Natural killer cell (primary cell): ENCODE results near the gene RNF7. TPM values are rescaled to one million over a fixed set of nuclear protein-coding genes. Genes with fewer than 3 reads are reported as not detected.

ENCODE experiments used
- ATAC-seq, 3 donors: fragments of 150-1000 bp in 2 of 3; fragments of 200-7000 bp in 1 of 3; cut with Tn5 transposase; 1 replicate in 1 of 3; 2 replicates in 2 of 3; pipeline ENCODE4 v1.10.0; 2021; ENCODE audit warnings: mild to moderate bottlenecking in 2 of 3, moderate library complexity in 2 of 3
- DNase-seq, 2 donors: peaks; one replicate each; pipeline versions ENCODE4 v3.0.0 to v3.0.0-alpha.2; 2013 to 2021; ENCODE audit warnings: mixed read lengths in 1 of 2
- H3K27ac ChIP-seq: one replicate; pipeline ENCODE4 v1.5.1; 2013; ENCODE audit warnings: mild to moderate bottlenecking, low read length
- H3K27me3 ChIP-seq: one replicate; pipeline ENCODE4 v1.6.1; 2013; ENCODE audit warnings: low read length; ENCODE audit not compliant: control insufficient read depth, insufficient read depth
- H3K36me3 ChIP-seq: one replicate; pipeline ENCODE4 v1.6.1; 2013; ENCODE audit warnings: low read length; ENCODE audit not compliant: control insufficient read depth, insufficient read depth
- H3K4me1 ChIP-seq: one replicate; pipeline ENCODE4 v1.6.1; 2013; ENCODE audit warnings: low read length; ENCODE audit not compliant: control insufficient read depth, insufficient read depth
- H3K4me3 ChIP-seq: one replicate; pipeline ENCODE4 v1.5.1; 2013; ENCODE audit warnings: low read length
- H3K9me3 ChIP-seq: one replicate; pipeline ENCODE4 v1.6.1; 2013; ENCODE audit warnings: low read length; ENCODE audit not compliant: control insufficient read depth, insufficient read depth
- H3K27ac Mint-ChIP-seq, 2 donors: one replicate each; pipeline ENCODE4 v1.8.0; 2022; ENCODE audit warnings: mild to moderate bottlenecking in 2 of 2, mixed read lengths in 2 of 2, moderate library complexity in 1 of 2
- H3K27me3 Mint-ChIP-seq, 2 donors: one replicate each; pipeline ENCODE4 v1.8.0; 2022; ENCODE audit warnings: low read depth in 2 of 2, mixed read lengths in 2 of 2
- H3K36me3 Mint-ChIP-seq: one replicate; pipeline ENCODE4 v1.8.0; 2022; ENCODE audit warnings: mixed read lengths
- H3K4me1 Mint-ChIP-seq, 2 donors: one replicate each; pipeline ENCODE4 v1.8.0; 2022; ENCODE audit warnings: mixed read lengths in 2 of 2
- H3K4me3 Mint-ChIP-seq: one replicate; pipeline ENCODE4 v1.8.0; 2022; ENCODE audit warnings: mild to moderate bottlenecking, moderate library complexity, mixed read lengths
- H3K9me3 Mint-ChIP-seq, 2 donors: one replicate each; pipeline ENCODE4 v1.8.0; 2022; ENCODE audit warnings: mixed read lengths in 2 of 2
- CTCF ChIP-seq: fragments of 200-600 bp; IDR thresholded peaks from one replicate; pipeline ENCODE4 v1.8.0; 2022; ENCODE audit warnings: antibody characterized with exemption
- WGBS: methylation state at CpG from one replicate; pipeline ENCODE4 v1.1.7; 2013; ENCODE audit warnings: missing lambda C conversion rate; ENCODE audit not compliant: insufficient coverage; 5-methylcytosine and 5-hydroxymethylcytosine counted together
- intact Hi-C: fragments of 100-400 bp; cut with micrococcal nuclease; formaldehyde crosslinking; loops from one replicate; pipeline ENCODE4 v1.14.2; 2022
- total RNA-seq, 4 donors: library from RNA; stranded (reverse); fragments of 120-200 nt in 1 of 4; gene quantifications; one replicate each; pipeline versions ENCODE4 v1.2.3 to v1.2.4, GENCODE V29; 2013 to 2022

RNF7 gene
- total RNA-seq, 3 donors from 2014 or later (not counting 1 experiment from before 2014, with no cell fraction given) = 65.0 to 75.0 (median 73.4) TPM

- 87% methylated on average over 6 of the region's 6 CpGs for WGBS
- Mint-ChIP-seq H3K27ac (no peak overlapping the region), H3K36me3 (no peaks in the 10 kb centered on the region), H3K4me1 (no peaks in the 10 kb centered on the region), H3K9me3 (no peaks in the 10 kb centered on the region), H3K27me3 (no peaks in the 10 kb centered on the region), H3K4me3 (no peak overlapping the region)
- H3K4me1 ChIP-seq = no peaks in the 10 kb centered on the region
- H3K4me3 ChIP-seq = no peak overlapping the region
- H3K9me3 ChIP-seq = no peaks in the 10 kb centered on the region
- DNase-seq = no peak
- no peaks in the 10 kb centered on the region for H3K27me3 ChIP-seq
- H3K27ac ChIP-seq = no peak overlapping the region
- no peak for TF ChIP-seq CTCF
- H3K36me3 ChIP-seq = no peaks in the 10 kb centered on the region
- intact Hi-C loops = no loop called here
- no peak for ATAC-seq
These were observed 27.0 kb upstream of the RNF7 start for GRCh38 chr3:141710888-141711616.

DNA sequence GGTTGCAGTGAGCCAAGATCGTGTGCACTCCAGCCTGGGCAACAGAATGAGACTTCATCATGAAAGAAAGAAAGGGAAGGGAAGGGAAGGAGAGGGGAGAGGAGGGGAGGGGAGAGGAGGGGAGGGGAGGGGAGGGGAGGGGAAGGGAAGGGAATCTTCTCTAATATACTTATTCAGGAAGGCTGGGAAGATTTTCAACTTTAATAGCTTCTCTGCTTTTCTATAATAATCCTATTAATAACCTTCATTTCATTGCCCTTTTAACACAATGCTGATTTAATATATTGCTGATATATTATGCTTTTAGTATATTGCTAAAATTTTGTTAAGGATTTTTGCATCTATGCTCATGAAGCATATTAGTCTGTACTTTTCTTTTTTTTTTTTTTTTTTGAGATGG, 23.4 kb upstream of the RNF7 start:
- Mint-ChIP-seq H3K27ac (no peak overlapping the region), H3K36me3 (no peaks in the 10 kb centered on the region), H3K4me1 (no peaks in the 10 kb centered on the region), H3K4me3 (no peak overlapping the region), H3K27me3 (peaks cover 2 to 22% of the 10 kb centered on the region in 2 donors), H3K9me3 (no peaks in the 10 kb centered on the region)
- no peaks in the 10 kb centered on the region for H3K36me3 ChIP-seq
- 100% methylated on average over 1 of the region's 1 CpG for WGBS
- H3K27me3 ChIP-seq = no peaks in the 10 kb centered on the region
- intact Hi-C loops = no loop called here
- H3K27ac ChIP-seq = no peak overlapping the region
- DNase-seq = no peak
- H3K9me3 ChIP-seq = no peaks in the 10 kb centered on the region
- TF ChIP-seq CTCF = no peak
- H3K4me3 ChIP-seq = no peak overlapping the region
- no peak for ATAC-seq
- no peaks in the 10 kb centered on the region for H3K4me1 ChIP-seq

DNA sequence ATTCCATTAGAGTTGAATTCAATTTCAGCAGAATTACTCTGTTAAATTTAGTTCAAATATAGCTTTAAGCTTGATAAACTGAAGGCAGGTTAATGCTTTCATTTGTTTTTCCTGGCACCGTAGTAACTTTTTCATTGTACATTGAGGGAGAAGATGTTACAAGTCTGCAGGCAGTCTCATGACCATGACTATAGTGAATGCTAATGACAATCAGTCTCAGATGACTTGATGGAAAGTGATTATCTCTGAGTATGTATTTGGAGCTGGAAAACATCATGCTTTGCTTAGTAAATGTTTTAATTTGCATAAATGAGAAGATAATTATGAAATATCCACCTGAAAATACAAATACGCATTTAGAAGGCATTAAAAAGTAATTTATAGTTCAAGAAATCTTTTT, 16.0 kb upstream of the RNF7 start:
- Histone ChIP-seq H3K27me3 (no peaks in the 10 kb centered on the region), H3K4me3 (no peak overlapping the region), H3K9me3 (no peaks in the 10 kb centered on the region), H3K4me1 (no peaks in the 10 kb centered on the region), H3K27ac (no peak overlapping the region), H3K36me3 (no peaks in the 10 kb centered on the region)
- TF ChIP-seq CTCF = no peak
- intact Hi-C loops = no loop called here
- no peak overlapping the region for H3K27ac Mint-ChIP-seq
- H3K4me1 Mint-ChIP-seq = no peaks in the 10 kb centered on the region
- DNase-seq (no peak), ATAC-seq (no peak)
- H3K36me3 Mint-ChIP-seq = no peaks in the 10 kb centered on the region
- WGBS = 95% methylated on average over 1 of the region's 2 CpGs
- H3K4me3 Mint-ChIP-seq = no peak overlapping the region
- H3K27me3 Mint-ChIP-seq = peaks cover 7 to 14% of the 10 kb centered on the region in 2 donors
- no peaks in the 10 kb centered on the region for H3K9me3 Mint-ChIP-seq

DNA sequence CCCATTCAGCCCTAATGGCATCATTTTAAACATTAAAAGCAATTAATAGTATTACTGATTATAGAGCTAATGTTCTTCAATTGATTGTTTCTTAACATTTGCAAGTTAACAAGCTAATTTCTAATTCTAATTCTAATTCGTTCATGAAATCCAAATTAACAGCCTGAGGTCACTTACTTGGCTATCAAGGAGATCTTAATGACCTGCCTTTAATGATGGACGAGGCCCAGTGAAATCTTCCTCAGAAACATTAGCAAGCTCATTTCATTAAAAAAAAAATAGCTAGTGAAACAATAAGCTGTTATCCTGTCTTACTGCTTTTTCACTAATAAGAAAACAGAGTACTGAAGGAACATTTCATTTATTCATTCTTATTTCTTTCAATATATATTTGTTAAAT, 15.4 kb upstream of the RNF7 start:
- no peak overlapping the region for H3K27ac Mint-ChIP-seq
- intact Hi-C loops = no loop called here
- peaks cover 7 to 8% of the 10 kb centered on the region in 2 donors for H3K27me3 Mint-ChIP-seq
- no peaks in the 10 kb centered on the region for H3K9me3 Mint-ChIP-seq
- no peaks in the 10 kb centered on the region for H3K4me1 ChIP-seq
- no peaks in the 10 kb centered on the region for H3K36me3 ChIP-seq
- H3K27me3 ChIP-seq = no peaks in the 10 kb centered on the region
- ATAC-seq (no peak), DNase-seq (no peak)
- TF ChIP-seq CTCF = no peak
- no peak overlapping the region for H3K4me3 ChIP-seq
- H3K4me3 Mint-ChIP-seq = no peak overlapping the region
- WGBS = 96% methylated on average over 2 of the region's 2 CpGs
- H3K36me3 Mint-ChIP-seq = no peaks in the 10 kb centered on the region
- H3K27ac ChIP-seq = no peak overlapping the region
- no peaks in the 10 kb centered on the region for H3K9me3 ChIP-seq
- H3K4me1 Mint-ChIP-seq = no peaks in the 10 kb centered on the region
